Kidney capillary endothelial cell (primary cell): ENCODE results near the gene CFAP73.

Experiments used
- DNase-seq: peaks from one replicate; pipeline ENCODE4 v3.0.0-alpha.2; 2018; ENCODE audit warnings: low spot score

Gene CFAP73

DNA sequence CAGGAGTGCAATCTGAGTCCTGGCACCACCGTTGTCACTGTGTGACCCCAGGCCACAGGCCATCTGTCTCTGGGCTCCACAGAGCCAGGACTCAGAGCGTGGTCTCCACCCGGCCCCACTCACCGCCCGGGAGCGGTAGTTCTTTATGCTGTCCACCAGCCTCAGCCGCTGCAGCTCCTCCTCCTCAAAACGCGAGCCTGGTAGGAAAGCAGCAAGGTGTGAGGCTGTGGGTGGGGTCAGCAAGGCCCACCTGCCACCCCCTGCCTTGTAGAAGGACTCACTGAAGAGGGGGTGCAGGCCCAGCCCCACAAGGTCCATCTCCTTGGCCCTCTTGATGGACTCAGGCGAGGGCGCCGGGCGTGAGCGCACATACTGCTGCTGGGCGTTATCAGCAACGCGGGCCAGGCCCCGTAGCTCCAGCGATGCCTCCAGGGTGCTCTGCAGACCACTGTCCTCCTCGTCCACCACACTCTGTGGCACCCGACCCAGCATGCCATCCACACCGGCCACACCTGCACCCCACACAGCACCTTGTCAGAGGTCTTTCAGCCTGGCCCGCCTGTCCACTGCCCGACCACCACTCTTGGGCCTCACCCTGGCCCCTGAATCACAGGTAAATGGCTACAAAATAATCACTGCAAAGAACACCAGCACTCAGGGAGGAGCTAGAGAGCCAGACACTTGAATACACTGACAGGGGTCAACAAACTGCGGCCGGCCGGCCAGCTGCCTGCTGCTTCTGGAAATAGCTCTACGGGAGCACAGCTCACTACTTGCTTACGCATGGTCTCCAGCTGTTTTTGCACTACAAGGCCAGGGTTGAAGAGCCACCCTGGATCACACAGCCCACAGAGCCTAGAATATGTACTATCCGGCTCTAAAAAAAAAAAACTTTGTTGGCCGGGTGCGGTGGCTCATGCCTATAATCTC lies 16.3 kb downstream of the CFAP73 start:
- no peak for DNase-seq

- no peak for DNase-seq
Measured at GRCh38 chr12:113167868-113168267, 18.3 kb downstream of the CFAP73 start.

GRCh38 chr12:113169697-113170096 lies 20.2 kb downstream of the CFAP73 start:
- no peak for DNase-seq

- no peak for DNase-seq
Measured at GRCh38 chr12:113170457-113170856, 20.9 kb downstream of the CFAP73 start.

DNA sequence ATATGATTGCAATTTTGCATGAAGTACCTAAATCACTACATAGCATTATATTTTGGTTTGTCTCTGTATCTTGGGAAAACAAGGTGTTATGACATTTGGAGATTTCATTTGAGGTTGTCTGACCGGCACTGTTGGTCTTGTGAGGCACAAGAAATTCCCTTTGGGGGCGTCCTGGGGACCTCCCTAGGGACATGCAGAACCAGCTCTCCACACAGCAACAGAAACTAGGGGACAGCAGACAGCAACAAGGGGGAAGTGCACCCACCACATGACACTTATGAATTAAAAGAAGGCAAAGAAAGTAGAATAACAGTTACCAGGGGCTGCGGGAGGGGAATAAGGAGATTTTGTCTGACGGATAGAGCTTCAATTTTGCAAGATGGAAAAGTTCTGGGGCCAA lies 21.4 kb downstream of the CFAP73 start:
- no peak for DNase-seq

DNA sequence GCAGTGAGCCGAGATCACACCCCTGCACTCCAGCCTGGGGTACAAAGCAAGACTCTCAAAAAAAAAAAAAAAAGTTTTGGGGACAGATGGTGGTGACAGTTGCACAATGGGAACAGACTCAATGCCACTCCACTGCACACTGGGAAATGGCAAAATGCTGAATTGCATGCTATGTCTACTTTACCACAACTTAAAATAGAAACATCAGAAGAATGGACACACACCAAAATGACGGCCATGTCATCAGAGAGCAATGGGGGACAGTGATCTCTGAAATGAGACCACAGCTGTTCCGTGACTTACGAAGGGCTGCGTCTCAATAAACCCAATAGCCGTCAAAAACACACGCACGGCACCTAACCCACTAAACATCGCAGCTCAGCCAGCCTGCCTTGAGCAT lies 22.0 kb downstream of the CFAP73 start:
- DNase-seq = no peak

DNA sequence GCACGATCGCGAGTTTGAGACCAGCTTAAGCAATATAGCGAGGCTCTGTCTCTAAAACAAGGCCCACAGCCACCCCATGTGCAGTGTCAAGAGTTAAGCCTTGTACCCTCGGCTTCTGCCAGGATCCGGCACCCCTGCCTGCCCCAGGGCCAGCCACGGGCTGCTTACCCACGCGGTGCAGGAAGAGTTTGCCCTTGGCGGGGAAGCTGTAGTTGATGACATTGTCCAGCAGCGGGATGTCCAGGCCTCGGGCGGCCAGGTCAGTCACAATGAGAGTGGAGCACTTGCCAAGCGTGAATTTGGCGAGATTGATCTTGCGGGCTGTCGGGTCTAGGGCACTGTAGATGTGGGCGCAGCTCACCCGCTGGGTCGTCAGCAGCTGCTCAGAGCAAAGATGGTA lies 22.7 kb downstream of the CFAP73 start:
- no peak for DNase-seq

GRCh38 chr12:113173081-113173698 lies 23.7 kb downstream of the CFAP73 start:
- no peak for DNase-seq

DNA sequence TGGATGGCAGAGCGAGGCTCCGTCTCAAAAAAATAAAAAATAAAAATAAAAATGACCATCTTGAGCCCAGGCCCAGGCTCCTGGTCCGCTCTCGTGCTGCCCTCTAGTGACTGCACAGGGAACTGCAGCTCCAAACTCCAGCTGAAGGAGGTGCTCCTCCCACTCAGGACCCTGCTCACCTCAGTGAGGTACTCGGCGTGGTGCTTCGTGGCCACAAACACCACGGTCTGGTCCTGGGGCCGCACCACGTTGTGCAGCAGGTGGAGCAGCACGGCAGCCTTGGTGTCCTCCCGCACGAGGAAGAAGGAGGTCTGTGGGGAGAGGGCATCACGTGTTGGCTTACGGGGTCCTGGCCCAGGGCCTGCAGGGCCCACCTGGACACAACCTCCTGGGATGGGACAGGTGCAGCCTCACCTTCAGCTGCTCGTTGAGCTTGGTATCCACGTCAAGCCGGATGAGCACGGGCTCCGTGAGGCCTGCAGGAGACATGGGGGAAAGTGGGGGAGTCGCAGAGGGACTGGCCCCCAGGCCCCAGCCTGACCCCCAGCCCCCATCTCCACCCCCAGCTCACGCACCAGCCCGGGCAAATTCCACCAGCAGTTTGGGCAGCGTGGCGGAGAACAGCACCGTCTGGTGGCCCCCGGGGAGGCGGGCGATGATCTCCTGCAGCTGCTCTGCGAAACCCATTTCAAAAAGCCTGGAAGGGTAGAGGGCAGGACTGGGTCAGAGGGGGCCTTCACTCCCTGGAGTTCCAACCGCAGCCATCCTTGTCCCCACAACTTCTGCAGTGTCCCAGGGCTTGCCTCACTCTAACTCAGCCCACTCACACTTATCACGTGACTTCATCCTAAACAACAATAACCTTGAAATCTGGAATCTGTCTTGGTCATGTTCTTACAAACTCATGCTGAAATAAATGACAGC lies 25.2 kb downstream of the CFAP73 start:
- DNase-seq = peak; percentile 48

DNA sequence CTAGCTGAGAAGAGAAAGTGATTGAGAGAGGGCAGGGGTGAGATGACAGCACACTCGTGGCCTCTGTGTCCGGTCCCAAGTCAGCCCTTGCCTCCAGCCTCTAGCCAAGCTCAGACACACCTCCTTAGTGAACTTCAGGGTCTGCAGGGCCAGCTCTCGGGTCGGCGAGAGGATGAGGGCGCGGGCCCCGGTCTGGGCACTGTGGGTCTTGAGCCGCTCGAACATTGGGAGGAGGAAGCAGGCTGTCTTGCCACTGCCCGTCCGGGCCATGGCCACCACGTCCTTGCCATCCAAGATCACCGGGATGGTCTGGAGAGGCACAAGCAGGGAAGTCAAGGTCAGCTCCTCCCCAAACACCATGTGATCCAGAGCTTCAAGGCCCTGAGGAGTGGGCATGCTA lies 29.5 kb downstream of the CFAP73 start:
- no peak for DNase-seq

DNA sequence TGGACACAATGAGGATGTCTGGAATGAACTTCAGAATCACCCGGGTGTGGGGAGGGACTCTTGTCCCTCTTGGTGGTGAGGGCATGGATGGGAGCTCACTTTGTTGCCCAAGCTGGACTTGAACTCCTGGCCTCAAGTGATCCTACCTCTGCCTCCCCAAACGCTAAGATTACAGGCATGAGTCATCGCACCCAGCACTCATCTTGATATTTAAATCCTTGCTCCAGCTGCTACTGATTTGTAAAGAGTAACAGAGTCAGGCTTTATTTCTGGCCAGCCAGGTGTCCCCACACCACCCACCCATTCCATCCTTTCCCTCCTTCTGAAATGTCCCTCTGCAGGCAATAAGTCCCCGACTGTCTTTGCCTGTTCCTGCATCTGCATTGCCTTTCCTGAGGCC lies 30.8 kb downstream of the CFAP73 start:
- no peak for DNase-seq

GRCh38 chr12:113181975-113182374 lies 32.5 kb downstream of the CFAP73 start:
- no peak for DNase-seq

GRCh38 chr12:113183030-113183589 lies 33.6 kb downstream of the CFAP73 start:
- DNase-seq = no peak

DNA sequence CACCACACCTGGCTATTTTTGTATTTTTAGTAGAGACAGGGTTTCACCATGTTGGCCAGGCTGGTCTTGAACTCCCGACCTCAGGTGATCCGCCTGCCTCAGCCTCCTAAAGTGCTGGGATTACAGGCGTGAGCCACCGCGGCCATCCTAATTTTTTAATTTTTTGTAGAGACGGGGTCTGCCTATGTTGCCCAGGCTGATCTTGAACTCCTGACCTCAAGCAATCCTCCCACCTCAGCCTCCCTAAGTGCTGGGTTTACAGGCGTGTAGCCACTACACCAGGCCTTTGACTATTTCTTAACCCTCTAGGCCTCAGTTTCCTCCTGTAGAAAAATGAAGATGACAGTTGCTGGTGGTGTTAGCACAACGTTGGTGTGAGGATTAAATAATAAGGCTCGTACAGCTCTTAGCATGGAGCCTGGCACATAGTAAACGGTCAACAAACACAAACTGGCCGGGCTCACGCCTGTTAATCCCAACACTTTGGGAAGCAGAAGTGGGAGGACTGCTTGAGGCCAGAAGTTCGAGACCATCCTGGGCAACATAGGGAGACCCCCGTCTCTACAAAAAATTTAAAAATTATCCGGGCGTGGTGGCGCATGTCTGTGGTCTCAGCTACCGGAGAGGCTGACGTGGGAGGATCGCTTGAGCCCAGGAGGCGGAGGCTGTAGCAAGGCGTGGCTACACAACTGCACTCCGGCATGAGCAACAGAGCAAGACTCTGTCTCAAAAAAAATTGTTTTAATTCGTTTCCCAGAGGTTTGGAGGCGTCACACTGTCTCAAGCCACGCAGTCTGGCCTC lies 34.8 kb downstream of the CFAP73 start:
- DNase-seq = no peak

GRCh38 chr12:113184900-113185179 lies 35.3 kb downstream of the CFAP73 start:
- DNase-seq = peak; percentile 80

DNA sequence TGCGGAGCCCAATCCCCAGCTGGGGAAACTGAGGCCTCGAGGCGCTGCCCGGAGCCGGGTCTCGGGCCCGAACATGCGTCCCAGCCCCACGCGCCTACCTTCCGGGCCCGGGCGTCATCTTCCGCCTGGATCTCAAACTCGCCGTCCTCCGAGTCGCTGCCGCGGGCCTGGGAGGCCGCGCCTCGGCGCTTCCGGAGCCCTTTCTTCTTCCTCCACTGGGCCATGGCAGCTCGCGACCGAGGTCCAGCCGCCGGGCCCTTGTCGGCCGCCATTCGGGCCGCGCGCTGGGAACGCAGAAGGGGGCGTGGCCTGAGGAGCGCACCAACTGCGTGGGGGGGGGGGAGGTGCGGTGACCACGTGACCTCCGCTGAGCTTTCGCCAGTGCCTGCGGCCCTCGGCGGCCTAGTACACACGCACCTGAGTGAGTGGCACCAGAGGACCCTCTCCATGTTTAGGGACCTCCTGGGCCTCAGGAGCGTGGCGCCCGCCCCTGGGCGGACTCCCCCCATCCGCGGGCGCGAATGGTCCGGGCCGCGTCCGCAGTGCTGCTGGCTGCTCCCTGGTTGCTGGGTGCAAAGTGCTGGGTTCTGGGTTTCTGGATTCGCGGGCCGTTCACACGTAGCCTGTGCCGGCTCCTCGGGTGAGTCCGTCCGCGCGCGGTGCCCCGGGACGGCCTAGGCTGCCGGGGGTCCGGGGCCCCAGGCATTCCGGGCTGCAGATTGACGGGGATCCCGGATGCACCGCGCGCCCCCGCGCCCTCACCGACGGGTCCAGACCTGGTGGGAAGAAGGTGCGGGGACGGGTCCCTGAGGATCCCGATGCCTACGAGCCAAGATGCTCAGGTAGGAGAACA lies 35.9 kb downstream of the CFAP73 start, which contains the start of the genes DDX54 and RITA1:
Gene DDX54 (minus strand): TSS at position 299 of the 853 bp plus-strand sequence. CDS start 27 bp downstream, at position 272.
Gene RITA1 (plus strand): TSS at position 542 of the 853 bp plus-strand sequence. CDS start 1,026 bp downstream, outside the sequence.
- DNase-seq = peak; percentile 46

DNA sequence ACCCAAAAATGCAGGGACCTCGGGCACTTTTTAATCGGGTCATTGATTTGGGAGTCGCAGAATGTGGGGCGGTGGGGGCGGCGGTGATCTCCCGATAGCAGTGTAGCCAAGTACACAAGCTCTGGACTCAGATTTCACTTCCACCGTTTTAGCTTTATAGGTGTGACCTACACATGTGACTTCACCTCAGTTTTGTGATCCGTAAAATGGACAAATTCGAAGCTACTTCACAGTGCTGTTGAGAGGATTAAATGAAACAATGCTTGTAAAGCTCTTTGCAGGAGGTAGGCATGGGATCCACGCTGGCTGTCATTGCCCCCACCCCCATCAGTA lies 36.5 kb downstream of the CFAP73 start:
- DNase-seq = no peak

DNA sequence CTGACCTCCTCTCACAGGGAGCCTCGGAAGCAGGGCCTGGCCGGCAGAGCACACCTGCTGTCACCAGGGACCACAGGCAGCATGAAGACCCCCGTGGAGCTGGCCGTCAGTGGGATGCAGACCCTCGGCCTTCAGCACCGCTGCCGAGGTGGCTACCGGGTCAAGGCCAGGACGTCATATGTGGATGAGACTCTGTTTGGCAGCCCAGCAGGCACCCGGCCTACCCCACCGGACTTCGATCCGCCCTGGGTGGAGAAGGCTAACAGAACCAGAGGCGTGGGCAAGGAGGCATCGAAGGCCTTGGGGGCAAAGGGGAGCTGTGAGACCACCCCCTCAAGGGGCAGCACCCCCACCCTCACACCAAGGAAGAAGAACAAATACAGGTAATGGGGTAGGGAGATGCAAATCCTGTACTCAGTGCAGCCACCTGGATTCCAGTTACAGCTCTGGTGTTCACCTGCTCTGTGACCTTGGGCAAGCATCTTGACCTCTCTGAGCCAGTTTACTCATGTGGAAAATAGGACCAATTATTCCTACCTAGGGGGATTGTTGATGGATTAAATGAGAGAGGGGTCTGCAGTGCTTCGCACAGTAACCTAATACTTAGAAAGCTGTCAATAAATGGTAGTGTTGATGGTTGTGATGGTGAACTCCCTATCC lies 37.3 kb downstream of the CFAP73 start:
- no peak for DNase-seq

DNA sequence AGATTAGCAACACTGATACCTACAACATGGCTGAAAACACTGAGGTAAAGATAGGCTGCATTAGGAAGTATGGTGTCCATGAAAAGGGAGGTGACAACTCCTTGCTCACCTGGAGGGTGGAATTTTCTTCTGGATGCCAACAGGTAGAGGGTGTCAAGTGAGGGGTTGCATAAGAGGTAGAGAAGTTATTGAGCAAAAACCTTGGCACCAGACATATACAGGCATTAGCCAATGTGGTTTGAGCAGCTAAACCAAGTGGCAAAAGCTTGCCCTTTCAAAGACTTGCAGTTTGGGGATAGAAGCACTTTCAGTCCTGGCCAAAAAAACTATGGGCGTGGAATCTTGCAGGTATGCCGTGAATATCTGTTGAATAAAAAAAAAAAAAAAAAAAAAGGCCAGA lies 39.8 kb downstream of the CFAP73 start:
- DNase-seq = no peak

DNA sequence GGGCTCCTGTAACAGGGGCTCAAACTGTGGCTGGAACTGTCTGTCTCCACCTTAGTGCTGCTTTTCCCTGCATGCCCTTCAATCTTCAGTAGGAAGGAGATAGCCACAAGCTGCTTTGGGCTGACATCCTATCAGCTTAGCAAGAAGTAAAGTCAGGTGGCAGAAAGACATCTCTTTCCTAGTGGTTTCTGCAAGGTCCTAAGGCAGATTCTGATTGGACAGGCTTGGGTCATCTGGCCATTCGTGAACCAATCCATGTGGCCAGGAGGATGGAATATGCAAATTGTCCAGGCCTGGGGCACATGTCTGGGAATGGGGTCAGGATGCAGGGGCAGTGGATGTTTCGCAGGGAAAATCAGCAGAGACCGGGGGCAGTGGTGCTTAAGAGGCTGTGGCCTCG lies 41.2 kb downstream of the CFAP73 start:
- DNase-seq = peak; percentile 33
